ENCODE data around the gene ZRANB3. TPM values are rescaled to one million over a fixed set of nuclear protein-coding genes. Genes with fewer than 3 reads are reported as not detected.

ZRANB3 gene
- total RNA-seq, 3 donors from 2014 or later (not counting 1 experiment from before 2014, with no cell fraction given), result 5.0 to 7.7 (median 5.3) TPM

DNA sequence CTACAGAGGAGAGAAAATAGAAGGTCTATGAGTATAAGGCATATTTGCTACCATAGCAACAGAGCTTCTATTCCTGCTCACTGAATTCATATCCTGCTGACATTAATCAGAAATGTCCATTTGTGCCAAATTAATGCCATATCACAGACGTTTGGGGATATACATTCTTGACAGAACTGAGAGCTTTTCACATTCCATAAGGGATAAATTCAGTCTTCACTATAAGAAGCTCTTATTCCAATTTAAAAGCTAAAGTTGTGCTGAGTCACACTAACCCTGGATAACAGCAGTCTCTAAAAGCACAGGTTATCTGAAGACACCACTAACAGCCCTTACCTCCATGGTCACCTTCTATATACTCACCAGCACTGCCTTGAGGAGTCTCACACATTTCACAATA is 300.9 kb downstream of the ZRANB3 start:
- DNase-seq (no peak), ATAC-seq (no peak)
- H3K27me3 Mint-ChIP-seq (ENCODE audit: low read depth in 2 of 2), result no peaks in the 10 kb centered on the region
- no peak overlapping the region for H3K4me3 Mint-ChIP-seq
- H3K4me1 Mint-ChIP-seq, result no peaks in the 10 kb centered on the region
- Histone ChIP-seq H3K27me3 (ENCODE audit: control insufficient read depth, insufficient read depth, low read length) (no peaks in the 10 kb centered on the region), H3K36me3 (ENCODE audit: control insufficient read depth, insufficient read depth, low read length) (no peaks in the 10 kb centered on the region), H3K27ac (ENCODE audit: low read length) (no peak overlapping the region), H3K9me3 (ENCODE audit: control insufficient read depth, insufficient read depth, low read length) (no peaks in the 10 kb centered on the region), H3K4me1 (ENCODE audit: control insufficient read depth, insufficient read depth, low read length) (no peaks in the 10 kb centered on the region), H3K4me3 (ENCODE audit: low read length) (no peak overlapping the region)
- TF ChIP-seq, protein P1, sequence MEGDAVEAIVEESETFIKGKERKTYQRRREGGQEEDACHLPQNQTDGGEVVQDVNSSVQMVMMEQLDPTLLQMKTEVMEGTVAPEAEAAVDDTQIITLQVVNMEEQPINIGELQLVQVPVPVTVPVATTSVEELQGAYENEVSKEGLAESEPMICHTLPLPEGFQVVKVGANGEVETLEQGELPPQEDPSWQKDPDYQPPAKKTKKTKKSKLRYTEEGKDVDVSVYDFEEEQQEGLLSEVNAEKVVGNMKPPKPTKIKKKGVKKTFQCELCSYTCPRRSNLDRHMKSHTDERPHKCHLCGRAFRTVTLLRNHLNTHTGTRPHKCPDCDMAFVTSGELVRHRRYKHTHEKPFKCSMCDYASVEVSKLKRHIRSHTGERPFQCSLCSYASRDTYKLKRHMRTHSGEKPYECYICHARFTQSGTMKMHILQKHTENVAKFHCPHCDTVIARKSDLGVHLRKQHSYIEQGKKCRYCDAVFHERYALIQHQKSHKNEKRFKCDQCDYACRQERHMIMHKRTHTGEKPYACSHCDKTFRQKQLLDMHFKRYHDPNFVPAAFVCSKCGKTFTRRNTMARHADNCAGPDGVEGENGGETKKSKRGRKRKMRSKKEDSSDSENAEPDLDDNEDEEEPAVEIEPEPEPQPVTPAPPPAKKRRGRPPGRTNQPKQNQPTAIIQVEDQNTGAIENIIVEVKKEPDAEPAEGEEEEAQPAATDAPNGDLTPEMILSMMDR (IDR thresholded peaks at IDR 0.05), result no peak
- intact Hi-C loops (cut with micrococcal nuclease), result no loop called here
- H3K9me3 Mint-ChIP-seq, result peaks cover 0 to 5% of the 10 kb centered on the region in 2 donors
- H3K27ac Mint-ChIP-seq, result no peak overlapping the region
- H3K36me3 Mint-ChIP-seq, result peaks cover 7% of the 10 kb centered on the region
- WGBS (ENCODE audit: insufficient coverage), result 84% methylated on average over 1 of the region's 1 CpG

DNA sequence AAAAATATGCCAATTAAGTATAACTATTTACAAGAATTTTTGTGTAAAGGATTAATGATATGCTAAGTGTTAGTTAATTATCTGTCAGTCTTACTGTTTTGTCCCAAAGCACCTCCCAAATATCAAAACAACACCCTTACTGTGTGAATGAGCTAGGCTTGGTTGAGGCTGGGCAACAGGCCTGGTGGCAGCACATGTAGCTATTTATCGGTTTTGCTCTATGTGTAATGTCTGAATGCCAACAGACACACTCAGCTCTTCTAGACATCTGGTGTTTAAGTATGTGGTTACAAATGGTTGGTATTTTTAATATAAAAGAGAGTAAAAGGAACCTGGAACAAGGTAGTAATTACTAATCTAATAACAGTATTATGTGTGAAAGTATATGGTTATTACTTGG is 303.6 kb downstream of the ZRANB3 start:
- H3K36me3 Mint-ChIP-seq, result peaks cover 7% of the 10 kb centered on the region
- H3K27ac Mint-ChIP-seq, result no peak overlapping the region
- intact Hi-C loops (cut with micrococcal nuclease), result no loop called here
- Histone ChIP-seq H3K9me3 (ENCODE audit: control insufficient read depth, insufficient read depth, low read length) (no peaks in the 10 kb centered on the region), H3K4me3 (ENCODE audit: low read length) (no peak overlapping the region), H3K27ac (ENCODE audit: low read length) (no peak overlapping the region), H3K36me3 (ENCODE audit: control insufficient read depth, insufficient read depth, low read length) (no peaks in the 10 kb centered on the region), H3K4me1 (ENCODE audit: control insufficient read depth, insufficient read depth, low read length) (no peaks in the 10 kb centered on the region), H3K27me3 (ENCODE audit: control insufficient read depth, insufficient read depth, low read length) (no peaks in the 10 kb centered on the region)
- no peaks in the 10 kb centered on the region for H3K9me3 Mint-ChIP-seq
- H3K4me1 Mint-ChIP-seq, result no peaks in the 10 kb centered on the region
- H3K27me3 Mint-ChIP-seq (ENCODE audit: low read depth in 2 of 2), result no peaks in the 10 kb centered on the region
- ATAC-seq (no peak), DNase-seq (no peak)
- WGBS (ENCODE audit: insufficient coverage), result 100% methylated on average over 1 of the region's 1 CpG
- TF ChIP-seq, protein P1 (IDR thresholded peaks at IDR 0.05), result no peak
- no peak overlapping the region for H3K4me3 Mint-ChIP-seq

DNA sequence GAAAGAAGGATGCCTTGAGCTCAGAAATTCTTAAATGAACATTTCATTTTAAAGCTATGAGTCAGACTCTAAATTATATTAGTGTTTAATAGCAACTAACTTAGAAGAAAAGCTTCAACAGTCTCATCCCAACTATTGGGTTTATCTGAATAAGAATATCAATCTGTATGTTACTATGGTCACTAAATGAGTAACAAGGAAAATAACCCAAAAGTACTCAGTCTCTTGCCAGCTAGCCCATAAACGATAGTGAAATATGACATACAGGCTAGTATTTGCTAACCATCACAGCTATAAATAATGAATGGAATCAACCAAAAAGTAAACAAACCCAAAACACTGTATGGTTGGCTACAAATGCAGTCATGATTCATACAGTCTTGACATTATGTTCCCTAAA is 304.1 kb downstream of the ZRANB3 start:
- Mint-ChIP-seq H3K4me3 (no peak overlapping the region), H3K4me1 (no peaks in the 10 kb centered on the region), H3K27me3 (ENCODE audit: low read depth in 2 of 2) (no peaks in the 10 kb centered on the region), H3K36me3 (peaks cover 7% of the 10 kb centered on the region), H3K27ac (no peak overlapping the region), H3K9me3 (no peaks in the 10 kb centered on the region)
- WGBS (ENCODE audit: insufficient coverage), result 100% methylated on average over 1 of the region's 1 CpG
- Histone ChIP-seq H3K4me1 (ENCODE audit: control insufficient read depth, insufficient read depth, low read length) (no peaks in the 10 kb centered on the region), H3K4me3 (ENCODE audit: low read length) (no peak overlapping the region), H3K27ac (ENCODE audit: low read length) (no peak overlapping the region), H3K27me3 (ENCODE audit: control insufficient read depth, insufficient read depth, low read length) (no peaks in the 10 kb centered on the region), H3K9me3 (ENCODE audit: control insufficient read depth, insufficient read depth, low read length) (no peaks in the 10 kb centered on the region), H3K36me3 (ENCODE audit: control insufficient read depth, insufficient read depth, low read length) (no peaks in the 10 kb centered on the region)
- ATAC-seq, result no peak
- TF ChIP-seq, protein P1 (IDR thresholded peaks at IDR 0.05), result no peak
- intact Hi-C loops (cut with micrococcal nuclease), result no loop called here
- no peak for DNase-seq

DNA sequence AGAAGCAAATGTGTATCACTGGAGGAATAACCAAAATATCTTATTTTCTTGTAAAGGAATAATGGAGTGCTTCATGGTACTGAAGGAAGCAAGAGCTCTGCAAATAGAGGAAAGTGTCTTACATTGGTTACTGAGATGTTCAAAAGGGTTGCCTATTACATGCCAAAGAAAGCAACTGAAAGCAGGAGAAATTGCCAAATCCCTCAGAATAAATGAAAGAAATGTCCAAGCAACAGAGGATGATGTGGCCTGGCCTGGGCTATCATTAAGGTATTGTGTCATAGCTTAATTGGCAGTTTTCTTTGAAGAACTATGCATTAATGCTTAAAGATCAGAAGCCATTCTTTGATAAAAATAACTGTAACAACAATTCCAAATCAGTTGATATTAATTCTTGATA is 305.2 kb downstream of the ZRANB3 start:
- no peaks in the 10 kb centered on the region for H3K9me3 Mint-ChIP-seq
- no peak for ATAC-seq

More for the DNA sequence above, 305.2 kb downstream of the ZRANB3 start:
- no peak overlapping the region for H3K4me3 ChIP-seq (ENCODE audit: low read length)
- no peaks in the 10 kb centered on the region for H3K36me3 ChIP-seq (ENCODE audit: control insufficient read depth, insufficient read depth, low read length)
- Mint-ChIP-seq H3K36me3 (peaks cover 7% of the 10 kb centered on the region), H3K4me3 (no peak overlapping the region), H3K27me3 (ENCODE audit: low read depth in 2 of 2) (no peaks in the 10 kb centered on the region), H3K27ac (no peak overlapping the region), H3K4me1 (no peaks in the 10 kb centered on the region)
- H3K4me1 ChIP-seq (ENCODE audit: control insufficient read depth, insufficient read depth, low read length), result no peaks in the 10 kb centered on the region
- TF ChIP-seq, protein P1 (IDR thresholded peaks at IDR 0.05), result no peak
- H3K27ac ChIP-seq (ENCODE audit: low read length), result no peak overlapping the region
- intact Hi-C loops (cut with micrococcal nuclease), result no loop called here
- no peaks in the 10 kb centered on the region for H3K27me3 ChIP-seq (ENCODE audit: control insufficient read depth, insufficient read depth, low read length)
- H3K9me3 ChIP-seq (ENCODE audit: control insufficient read depth, insufficient read depth, low read length), result no peaks in the 10 kb centered on the region
- no peak for DNase-seq
